Activated CD8-positive, alpha-beta memory T cell treated with anti-CD3 and anti-CD28 coated beads for 1 hour (primary cell): ENCODE measurements around the gene ANKRD36.
"Not testable (repeated sequence)": the region's sequence is repeated elsewhere in the genome, so short reads cannot be mapped to it uniquely, and the experiment has no call there.

Experiments
- DNase-seq, 2 donors: peaks; one replicate each; pipeline ENCODE4 v3.0.0-alpha.2; 2020; ENCODE audit warnings: low read depth in 1 of 2; ENCODE audit errors: extremely low read depth in 1 of 2

ANKRD36 gene

GRCh38 chr2:97276232-97276798 is 163.4 kb downstream of the ANKRD36 start:
- not testable (repeated sequence) for DNase-seq

- not testable (repeated sequence) for DNase-seq
These were observed 172.2 kb downstream of the ANKRD36 start for GRCh38 chr2:97285187-97285586.

GRCh38 chr2:97293687-97294086 is 180.7 kb downstream of the ANKRD36 start:
- DNase-seq, result not testable (repeated sequence)
